HS-5 (cell line): Measurements from ENCODE around the gene FBL.
"Not testable (repeated sequence)": the region's sequence is repeated elsewhere in the genome, so short reads cannot be mapped to it uniquely, and the experiment has no call there.

Source experiments
- DNase-seq: peaks from one replicate; pipeline ENCODE4 v3.0.0-alpha.2; 2012; ENCODE audit warnings: low read depth

FBL gene

DNA sequence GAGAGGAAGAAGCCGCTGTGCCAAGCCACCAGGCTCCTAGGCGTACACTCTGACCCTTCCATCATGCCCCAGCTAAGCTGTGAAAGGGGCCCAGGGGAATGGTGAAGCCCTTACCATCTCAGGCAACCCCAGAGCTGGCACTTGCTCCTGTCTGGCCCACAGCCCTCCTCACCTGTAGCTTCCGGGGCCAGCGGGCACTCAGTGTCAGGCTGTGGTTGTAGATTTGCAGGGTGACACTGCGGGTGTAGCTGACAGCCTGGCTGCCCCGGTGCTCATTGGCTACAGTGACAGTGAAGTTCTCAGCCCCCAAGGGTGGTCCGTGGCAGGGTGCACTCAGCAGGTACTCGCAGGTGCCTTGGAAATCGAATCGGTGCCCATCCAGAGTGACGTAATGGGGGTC lies 30.3 kb upstream of the FBL start:
- DNase-seq: not testable (repeated sequence)

DNA sequence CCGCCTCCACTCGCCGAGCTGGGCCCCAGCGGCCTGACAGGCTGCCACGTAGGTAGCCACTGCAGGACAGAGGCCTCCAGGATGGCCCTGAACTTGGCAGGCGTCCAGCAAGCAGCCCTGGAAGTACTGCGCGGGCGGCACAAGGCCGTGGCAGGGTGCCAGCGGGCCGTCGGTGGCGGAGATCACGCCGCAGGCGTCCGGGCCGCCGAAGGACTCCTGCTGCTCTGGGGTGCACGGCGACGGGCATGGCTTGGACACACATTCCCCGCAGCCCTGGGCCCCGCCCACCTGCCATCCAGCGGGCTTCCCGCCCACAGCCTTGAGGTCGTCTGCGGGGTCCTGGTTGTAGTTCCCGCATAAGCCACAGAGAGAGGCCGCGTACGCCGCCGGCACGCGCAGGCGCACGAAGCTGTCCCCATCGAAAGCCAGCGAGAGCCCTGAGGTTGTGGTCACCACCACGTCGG lies 29.3 kb upstream of the FBL start:
- DNase-seq: not testable (repeated sequence)

DNA sequence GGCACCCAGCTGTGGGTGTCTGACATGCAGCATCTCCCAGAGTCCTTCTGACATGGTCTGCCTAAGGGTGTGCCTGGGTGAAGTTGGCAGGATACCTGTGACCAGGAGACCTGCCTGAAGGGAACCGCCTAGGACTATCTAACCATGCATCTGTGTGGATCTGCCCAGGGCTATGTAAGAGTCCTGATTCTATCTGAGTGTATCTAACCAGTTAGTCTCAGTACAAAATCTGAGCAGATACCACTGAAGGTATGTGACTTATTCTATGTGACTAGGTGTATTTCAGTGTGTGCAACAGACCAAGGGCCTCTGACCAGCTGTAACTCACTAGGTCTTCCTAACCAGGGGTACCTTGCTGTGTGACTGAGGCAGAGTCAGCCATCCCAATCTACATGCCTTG lies 28.2 kb upstream of the FBL start:
- DNase-seq: no peak

DNA sequence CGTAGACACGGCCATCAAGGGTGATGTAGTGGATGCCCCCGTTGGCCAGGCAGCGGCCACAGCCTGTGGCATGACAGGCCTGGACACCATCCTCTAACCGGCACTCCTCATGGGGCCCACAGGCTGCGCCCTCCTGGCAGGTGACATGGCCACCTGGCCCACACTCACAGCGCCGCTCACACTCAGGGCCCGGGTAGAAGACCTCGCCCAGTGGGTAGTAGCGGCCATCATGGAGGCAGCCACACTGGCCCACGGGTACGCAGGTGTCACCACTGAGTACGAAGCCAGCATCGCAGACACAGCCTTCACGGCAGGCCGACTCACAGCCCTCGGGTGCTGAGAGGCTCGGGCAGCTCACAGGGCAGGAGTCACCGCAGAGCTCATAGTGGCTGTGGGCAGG lies 27.2 kb upstream of the FBL start:
- DNase-seq: no peak

DNA sequence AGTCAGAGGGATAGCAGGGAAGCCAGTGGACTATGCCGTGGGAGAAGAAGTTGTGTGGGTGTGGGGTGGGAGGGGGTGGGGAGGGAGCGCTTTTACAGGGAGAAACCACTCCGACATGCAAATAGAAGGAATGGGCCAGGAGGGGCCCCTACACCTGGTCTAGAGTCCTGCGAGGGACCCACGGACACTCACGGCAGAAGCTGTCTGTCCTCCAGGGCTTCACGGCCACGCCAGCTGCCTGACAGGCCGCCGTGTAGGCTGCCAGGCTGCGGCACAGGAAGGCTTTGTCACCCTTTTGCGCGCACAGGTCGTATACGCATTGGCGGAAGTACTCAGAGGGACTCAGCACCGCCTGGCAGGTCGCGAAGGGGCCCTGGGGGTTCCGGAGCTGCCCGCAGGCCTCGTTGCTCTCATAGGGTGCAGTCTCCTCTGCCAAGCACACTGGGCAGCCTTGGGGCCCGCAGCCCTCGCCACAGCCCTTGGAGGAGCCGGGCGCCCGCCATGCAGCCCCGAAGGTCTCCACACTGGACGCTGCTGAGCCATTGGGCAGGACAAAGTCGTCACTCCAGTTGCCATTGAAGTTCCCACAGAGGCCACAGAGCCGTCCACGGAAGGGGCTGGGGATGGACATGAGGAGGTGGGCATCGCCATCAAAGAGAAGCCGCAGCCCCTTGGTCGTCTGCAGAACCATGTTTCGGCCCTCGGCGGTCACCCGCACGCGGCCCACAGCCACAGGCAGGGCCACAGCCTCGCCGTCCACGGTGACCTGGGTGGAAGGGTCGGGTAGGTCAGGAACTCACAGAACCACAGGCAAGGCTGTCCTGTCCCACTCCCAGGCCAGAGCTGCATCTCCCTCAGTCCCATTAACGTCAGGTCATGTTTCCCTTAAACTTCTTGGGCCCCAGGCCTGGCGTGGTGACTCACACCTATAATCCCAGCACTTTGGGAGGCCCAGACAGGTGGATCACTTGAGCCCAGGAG lies 26.0 kb upstream of the FBL start:
- no peak for DNase-seq

DNA sequence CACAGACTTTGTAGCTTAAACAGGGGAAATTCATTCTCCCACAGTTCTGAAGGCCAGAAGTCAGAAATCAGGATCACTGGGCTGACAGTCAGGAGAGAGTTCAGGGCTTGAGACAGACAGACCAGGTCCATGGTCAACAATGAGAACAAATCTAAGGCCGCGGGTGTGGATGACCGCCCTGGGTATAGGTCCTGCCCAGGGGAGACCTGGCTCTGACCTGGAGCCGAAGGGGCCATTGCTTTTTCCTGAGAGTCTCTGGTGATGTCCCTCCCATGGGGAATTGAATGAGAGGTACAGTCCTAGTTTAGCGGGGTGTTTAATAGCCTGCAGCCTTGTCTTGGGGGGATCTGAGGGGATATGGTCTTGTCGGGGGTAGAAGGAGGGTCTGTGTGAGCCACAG lies 25.2 kb upstream of the FBL start:
- no peak for DNase-seq

DNA sequence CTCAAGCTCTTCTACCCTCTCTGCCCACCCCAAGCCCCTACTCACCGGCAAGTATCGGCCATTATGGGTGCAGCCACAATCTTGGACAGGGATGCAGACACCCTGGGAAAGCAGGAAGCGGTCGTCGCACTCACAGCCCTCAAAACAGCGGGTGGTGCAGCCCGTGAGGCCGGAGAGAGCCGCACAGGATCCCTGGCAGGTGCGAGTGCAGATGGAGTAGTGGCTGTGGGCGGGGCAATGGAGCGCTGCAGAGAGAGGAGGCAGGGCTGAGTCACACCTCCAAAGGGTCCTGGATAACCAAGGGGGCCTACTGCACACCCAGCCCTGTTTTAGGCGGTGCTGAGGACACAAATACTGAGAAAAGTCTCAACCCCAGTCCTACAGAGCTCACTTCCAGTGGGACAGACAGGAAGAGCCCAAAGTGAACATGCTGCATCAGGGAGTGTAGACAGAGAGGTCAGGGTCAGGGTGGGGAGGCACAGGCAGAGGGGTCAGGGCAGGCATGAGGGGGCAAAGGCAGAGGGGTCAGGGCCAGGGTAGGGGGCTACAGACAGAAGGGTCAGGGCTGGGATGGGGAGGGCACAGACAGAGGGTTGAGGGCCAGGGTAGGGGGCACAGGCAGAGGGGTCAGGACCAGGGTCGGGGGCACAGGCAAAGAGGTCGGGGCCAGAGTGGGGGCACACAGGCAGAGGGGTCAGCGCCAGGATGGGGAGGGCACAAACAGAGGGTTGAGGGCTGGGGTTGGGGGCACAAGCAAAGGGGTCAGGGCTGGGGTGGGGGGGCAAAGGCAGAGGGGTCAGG lies 24.2 kb upstream of the FBL start:
- DNase-seq: no peak

DNA sequence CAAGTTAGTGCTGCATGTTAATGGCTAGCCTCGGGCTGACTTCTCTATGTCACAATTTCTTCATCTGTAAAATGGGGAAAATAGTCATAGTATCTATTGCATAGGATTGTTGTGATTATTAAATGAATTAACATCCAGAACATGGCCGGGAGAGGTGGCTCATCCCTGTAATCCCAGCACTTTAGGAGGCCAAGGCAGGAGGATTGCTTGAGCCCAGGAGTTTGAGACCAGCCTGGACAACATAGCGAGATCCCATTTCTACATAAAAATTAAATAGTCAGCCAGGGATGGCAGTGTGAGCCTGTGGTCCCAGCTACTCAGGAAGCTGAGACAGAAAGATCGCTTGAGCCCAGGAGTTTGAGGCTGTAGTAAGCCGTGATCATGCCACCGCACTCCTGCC lies 21.8 kb upstream of the FBL start:
- no peak for DNase-seq

DNA sequence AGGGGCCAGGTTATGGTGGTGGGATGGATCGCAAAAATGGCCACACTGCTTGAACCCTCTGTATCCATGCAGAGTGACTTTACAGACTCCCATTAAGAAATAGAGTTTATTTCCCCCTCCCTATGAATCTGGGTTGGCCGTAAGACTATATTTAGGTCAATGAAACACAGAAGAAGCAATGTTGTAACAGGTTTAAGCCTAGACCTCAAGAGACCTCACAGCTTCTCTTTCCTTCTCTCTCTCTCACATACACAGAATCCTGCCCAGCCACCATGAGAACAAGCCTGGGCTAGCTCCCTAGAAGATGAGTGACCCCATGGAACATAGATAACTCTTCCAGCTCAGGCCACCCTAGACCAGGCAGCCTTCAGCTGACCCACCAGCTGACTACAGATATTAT lies 21.0 kb upstream of the FBL start:
- no peak for DNase-seq

DNA sequence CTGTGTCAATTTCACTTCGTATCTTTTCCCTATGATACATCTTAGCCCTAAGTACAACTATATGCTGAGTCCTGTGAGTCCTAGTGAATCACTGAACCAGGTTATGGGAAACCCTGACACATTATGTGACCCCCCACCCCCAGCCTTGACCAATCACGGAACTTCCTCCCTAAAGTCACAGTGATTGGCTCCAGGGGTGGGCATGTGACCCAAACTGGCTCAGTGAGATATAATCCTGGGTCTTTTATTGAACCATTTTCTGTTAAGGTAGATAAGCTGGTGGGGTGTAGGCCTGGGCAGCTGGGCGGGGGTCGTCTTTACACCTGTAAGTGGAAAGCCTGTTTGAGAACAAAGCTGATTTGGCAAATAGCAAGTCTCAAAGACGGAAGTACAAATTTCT lies 19.8 kb upstream of the FBL start:
- DNase-seq: no peak

DNA sequence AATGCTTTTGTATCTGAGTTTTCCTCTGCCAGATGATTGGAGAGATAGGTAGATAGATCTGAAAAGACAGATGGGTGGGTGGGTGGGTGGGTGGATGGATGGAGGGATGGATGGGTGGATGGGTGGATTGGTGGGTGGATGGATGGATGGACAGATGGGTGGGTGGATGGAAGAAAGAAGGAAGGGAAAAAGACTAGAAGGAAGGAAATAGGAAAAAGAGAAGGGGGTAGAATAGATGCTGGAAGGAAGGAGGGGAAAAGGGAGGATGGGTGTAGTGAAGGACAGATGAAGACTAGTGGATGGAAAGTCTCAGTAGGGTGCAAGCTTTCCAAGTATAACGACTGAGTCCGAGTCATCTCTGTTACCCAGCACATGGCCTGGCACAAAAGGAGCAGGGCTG lies 19.0 kb upstream of the FBL start:
- DNase-seq: no peak

DNA sequence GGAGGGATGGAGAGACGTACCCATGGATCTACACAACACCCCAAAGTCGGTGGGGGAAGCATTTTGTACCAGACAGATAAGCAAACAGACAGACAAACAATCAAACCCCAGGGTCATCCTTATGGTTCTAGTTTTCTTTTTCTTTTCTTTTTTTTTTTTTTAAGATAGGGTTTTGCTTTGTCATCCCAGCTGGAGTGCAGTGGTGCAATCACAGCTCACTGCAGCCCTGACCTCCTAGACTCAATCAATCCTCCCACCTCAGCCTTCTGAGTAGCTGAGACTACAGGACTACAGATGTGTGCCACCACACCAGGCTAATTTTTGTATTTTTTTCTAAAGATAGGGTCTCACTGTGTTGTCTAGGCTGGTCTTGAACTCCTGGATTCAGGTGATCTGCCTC lies 17.9 kb upstream of the FBL start:
- DNase-seq: no peak

DNA sequence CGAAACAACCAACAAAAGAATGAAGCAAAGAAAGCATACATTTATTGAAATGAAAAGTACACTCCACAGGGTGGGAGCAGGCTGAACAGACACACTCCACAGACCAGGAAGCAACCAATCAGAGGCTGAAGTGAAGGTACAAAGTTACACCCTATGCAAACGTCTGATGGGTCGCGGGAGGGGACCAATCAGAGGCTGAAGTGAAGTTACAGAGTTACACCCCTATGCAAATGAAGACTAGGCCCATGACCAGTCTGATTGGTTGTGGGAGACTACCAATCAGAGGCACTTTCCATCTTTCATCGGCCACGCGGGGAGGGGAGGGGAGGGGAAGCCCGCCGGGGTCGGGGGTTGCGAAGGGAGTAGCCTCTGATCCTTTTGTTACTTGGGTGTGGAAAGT lies 12.4 kb upstream of the FBL start:
- DNase-seq: no peak

DNA sequence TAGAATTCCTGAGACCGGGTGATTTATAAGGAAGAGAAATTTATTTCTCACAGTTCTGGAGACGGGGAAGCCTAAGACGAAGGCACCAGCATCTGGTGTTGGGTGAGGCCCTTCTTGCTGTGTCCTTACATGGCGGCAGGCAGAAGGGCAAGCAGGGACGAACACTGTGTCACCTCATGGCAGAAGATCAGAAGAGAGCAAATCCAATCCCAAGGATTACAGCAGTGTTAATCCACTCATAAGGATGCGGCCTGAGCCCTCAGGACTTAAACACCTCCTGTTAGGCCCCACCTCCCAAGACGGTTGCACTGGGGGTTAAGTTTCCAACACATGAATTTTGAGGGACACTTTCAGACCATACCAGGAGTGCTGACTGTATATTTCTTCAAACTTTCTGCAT lies 6.7 kb upstream of the FBL start:
- no peak for DNase-seq

DNA sequence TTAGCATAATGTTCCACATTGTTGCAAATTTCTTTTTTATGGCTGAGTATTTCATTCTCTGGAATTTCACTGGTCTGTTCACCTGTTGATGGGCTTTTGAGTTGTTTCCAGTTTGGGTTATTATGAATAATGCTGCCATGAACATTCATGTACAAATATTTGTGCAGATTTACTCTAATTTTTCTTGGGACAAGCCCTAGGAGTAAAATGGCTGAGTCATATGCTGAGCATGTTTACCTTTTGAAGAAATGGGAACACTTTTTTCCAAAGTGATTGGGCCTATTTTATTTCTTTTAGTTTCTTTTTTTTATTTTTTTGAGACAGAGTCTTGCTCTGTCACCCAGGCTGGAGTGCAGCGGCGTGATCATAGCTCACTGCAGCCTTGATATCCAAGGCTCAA lies 4.7 kb upstream of the FBL start:
- no peak for DNase-seq

DNA sequence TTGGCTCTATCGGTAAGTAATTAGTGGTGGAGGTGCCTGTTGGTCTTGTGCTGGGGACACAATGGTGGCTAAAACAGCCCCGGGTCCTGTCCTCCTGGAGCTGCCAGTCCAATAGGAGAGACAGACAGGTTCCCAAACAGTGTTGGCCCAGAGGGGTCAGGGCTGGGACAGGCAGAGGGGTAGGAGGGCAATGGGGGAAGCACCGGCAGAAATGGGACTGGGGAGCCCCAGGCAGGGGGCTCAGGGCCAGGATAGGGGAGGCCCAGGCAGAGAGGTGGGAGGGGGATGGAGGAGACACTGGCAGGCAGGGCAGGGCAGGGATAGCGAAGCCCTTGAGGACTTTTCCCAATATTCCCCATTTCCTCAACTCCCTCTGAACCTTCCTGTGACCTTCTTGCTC lies 2.2 kb upstream of the FBL start:
- no peak for DNase-seq

DNA sequence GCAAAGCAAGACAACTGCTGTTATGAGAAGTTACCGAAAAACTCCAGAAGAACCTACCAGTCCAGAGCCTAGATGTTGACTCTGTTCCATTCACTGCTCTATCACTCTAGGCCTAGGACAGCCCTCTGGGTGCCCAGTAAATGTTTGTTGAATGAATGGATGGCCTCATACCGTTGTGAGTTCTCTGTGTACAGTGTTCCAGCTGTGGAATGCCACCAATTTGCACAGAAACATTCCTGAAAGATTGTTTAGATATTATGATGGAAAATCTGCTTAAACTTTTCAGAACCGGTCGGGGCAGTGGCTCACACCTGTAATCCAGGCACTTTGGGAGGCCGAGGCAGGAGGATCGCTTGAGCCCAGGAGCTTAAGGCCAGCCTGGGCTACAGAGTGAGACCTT lies 1.3 kb upstream of the FBL start:
- DNase-seq: no peak

DNA sequence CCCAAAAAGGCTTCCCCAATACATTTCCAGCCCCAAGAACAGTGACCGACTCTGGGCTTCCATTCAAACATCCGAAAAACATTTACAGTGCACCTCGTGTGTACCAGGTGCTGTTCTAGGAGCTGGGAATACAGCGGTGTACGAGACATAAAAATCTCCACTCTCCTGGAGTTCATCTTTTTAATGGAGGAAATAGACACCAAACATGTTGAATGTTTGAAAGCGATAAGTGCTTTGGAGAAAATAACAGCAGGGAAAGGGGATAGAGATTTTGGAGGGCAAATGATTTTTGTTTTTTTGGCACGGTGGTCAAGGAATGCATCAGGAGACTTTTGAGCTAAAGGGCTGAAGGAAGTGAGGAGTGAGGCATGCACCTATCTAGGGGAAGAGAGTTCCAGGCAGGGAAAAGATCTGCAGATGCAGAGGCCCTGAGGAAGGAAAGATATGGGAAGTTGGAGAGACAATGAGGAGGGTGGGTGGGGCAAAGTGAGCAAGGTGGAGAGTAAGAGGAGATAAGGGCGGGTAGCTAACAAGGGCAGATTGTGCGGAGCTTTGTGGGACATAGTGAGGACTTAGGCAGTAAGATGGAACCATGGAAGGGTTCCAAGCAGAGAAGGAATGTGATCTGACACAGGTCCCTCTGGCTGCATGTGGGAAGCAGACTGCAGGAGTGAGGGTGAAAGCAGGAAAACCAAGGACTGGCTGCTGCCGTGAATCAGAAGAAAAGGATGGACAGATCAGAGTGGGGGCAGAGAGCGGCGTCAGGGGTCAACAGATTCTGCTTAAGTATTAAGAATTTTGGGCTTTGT lies 703 bp upstream of the FBL start:
- no peak for DNase-seq

DNA sequence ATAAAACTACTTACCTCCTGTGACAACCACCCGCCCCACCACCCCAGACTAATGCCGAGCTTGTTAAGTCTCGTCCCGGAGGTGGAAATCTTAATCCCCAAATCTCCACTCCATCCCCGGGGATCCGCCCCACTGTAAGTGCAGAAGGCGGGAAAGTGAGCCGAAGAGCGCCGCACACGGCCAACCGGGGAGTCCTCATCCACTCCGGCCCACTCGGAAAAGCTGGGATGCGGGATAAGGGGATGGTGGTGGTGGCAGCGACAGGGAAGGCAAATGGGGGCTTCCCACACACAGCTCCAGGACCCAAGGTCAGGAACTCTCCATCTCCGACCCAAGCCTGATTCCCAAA lies 621 bp downstream of the FBL start:
- no peak for DNase-seq

DNA sequence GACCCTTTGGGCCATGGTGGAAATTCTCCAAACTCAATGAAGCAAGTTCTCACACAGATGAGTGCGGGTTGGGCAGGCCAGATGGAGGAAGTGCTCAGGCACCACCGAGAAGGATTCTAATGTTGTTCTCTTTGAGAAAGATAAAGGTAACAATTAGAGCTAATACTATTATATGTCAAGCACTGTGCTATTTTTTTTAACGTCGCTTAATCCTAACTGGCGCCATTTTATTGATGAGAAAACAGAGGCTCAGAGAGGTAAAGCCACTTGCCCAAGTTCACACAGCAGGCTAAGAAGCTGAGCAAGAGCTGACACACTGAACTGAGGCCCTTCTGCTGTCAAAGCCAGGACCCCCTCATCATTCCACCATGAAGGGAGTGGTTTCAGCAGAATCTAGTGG lies 1.0 kb downstream of the FBL start:
- DNase-seq: no peak

DNA sequence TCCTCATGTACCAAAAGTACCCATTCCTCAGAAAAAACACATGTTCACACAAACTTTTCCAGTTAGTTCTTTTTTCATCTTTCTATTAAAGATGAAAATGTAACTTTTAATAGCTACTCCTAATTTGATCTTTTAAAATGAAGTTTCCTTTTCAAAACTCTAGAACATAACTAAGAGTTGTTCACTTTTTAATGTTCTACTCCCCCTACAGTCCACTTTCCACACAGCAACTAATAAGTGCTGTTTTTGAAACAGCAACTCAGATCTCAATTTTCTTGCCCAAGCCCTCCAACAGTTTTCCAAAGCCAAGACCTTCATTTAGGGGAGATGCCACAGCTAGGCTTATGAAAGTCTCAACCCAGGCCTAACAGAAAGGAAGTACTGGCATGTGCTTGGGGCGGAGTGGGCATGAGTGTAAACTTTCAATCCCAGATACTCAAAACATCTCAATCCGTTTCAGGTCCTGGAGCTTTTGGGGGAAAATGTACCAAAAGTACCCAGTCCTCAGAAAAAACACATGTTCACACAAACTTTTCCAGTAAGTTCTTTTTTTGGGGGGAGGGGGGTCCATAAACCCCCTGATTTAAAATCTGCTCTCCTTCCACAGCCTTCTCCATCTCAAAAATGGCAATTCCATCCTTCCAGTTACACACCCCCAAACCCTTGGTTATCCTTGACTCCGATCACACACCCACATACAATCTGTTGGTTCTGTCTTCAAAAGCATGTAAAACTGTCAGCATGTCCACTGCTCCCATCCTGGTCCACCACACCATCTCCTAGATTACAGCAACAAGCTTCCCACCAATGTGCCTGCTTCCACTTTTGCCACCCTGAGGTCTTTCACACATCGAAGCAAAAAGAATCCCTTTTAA lies 2.0 kb downstream of the FBL start:
- DNase-seq: peak; percentile 22
